Islet of Langerhans (tissue), 1 donor: ENCODE measurements around the gene WDFY2.

Experiments
- FAIRE-seq: peaks from one replicate; lab custom pipeline; 2011; peaks lifted over from hg19 to GRCh38; lab: Jason Lieb, UNC

The WDFY2 gene

GRCh38 chr13:51801631-51802099 is 217.4 kb downstream of the WDFY2 start:
- FAIRE-seq = no peak

GRCh38 chr13:51802631-51803418 is 218.6 kb downstream of the WDFY2 start:
- no peak for FAIRE-seq

DNA sequence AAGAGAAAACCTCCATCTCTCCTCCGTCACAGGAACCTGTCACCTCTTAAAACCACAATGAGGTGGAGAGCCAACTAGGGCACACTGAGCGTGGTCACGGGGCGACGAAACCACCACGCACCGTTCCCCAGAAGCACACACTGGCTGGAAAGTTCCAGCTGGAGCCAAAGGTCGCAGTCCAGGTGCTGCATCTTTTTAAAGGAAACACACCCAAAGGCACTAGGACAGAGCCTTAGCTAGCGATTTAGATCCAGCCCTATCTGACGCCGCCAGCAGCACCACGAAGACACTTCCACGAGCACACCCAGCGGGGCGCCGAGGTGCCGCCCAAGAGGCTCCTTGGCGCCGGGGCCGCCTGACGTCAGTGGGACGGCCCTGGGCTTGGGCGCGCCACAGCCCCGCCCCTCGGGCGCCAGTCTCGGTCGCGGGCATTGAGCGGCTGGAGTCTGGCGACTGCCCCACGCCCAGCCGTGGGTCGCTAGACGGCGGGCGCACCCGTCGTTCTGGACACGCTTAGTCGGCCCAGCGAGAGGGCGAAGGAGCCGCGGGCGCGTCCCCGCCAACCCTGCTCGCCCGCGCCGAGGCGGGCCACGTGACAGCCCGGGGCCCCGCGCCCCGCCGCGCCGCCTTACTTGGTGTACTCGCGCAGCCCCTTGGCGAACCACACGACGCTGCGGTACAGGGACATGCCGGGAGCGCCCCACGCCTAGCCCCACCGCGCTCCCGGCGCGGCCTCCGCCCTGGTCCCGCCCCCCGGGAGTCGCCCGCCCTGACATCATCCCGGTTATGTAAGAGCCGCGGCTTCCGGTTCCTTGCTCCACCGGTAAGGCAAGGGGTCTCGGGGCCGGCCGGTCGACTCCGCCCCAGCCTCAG is 219.4 kb downstream of the WDFY2 start, which contains the start of gene DHRS12:
Gene DHRS12 (minus strand): TSS at position 742 of the 873 bp plus-strand sequence. CDS start 4,504 bp downstream, outside the sequence.
- no peak for FAIRE-seq

DNA sequence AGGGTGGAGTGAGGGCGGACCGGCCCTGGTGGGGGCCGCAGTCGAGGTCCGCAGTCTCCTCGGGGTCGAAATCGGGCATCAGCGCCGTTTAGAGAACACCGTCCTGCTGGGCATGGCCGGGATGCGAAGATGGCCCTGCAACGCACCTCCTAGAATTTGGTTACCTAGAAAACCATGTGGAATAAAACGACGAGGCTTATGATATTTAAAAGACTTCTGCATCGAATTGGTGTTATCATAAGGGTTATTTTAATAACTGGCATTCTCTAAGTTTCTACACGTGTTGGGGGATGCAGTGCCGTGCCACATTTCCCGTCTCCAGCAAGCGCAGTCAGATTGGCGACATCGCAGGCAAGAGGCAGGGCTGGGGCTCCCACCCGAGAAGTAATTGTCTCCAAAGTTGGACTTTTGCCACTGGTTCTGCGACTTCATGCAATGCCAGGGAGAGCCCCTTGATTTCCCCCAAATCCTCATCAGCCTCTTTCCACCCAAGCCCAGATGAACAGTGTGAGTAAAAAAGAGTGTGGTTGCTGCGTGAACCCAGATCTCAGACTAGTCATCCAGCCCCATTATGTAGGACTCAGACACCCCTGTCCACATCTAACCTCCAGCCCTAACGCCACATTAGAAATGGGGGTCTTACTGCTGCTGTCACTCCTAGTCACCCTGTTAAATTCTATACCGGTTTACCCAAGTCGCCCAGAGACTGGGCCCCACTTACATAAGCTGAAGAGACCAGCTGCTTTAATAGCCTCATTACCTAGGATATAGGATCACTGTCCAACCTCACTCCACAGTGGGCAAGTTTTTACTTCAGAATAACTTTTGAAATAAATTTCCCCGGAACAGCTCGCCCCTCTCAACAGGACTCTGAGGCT is 220.3 kb downstream of the WDFY2 start:
- FAIRE-seq = no peak

DNA sequence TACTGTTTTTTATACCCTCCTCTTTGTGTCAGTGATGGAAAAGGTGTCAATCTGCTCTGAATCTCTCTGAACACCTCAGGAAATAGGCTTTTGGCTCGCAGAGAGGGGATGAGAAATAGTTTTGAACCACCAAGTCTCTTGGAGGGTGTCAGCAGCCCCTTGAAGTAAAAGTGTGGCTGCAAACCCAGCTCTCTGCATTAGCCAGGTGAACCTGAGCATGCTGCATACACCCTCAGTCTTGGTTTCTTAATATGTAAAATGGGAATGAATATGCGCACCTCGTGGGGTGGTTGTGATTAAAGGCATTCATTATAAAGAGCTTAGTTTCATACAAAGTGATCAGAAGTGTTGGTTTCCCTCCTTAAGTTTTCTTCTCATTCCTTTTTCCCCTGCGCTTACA is 221.1 kb downstream of the WDFY2 start:
- FAIRE-seq = no peak

- FAIRE-seq = no peak
These were observed 221.7 kb downstream of the WDFY2 start for GRCh38 chr13:51805925-51806324.

- FAIRE-seq = peak; percentile 13
These were observed 222.3 kb downstream of the WDFY2 start for GRCh38 chr13:51806566-51806965.

- no peak for FAIRE-seq
These were observed 222.8 kb downstream of the WDFY2 start for GRCh38 chr13:51807041-51807440.

DNA sequence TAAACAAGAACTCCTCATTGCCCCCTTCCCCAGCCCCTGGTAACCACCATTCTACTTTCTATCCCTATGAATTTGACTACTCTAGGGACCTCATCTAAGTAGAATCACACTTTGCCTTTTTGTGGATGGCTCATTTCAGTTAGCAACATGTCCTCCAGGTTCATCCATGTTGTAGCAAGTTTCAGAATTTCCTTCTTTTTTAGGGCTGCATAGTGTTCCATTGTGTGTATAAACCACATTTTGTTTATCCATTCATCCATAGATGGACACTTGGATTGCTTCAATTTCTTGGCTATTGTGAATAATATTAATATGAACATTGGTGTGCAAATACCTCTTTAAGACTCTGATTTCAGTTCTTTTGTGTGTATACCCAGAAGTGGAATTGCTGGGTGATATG is 224.5 kb downstream of the WDFY2 start:
- FAIRE-seq = no peak

DNA sequence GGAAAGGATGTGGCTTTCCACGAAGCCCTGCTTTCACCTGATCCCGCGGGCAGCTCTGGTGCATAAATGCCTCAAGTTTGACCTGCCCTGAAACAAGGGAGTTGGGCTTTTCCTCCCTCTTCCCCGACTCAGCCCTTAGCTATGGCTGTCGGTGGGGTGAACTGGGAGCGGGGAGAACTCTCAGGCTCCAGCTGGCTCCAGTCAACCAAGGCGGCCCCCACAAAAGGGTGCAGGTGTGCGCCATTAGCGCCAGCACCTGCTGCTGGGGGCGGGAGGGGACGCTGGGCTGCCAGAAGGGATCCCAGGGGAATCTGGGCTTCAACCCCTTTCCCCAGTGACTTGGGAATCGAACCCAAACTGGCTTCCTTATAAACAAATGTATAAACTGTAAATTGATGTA is 226.8 kb downstream of the WDFY2 start:
- FAIRE-seq = no peak

DNA sequence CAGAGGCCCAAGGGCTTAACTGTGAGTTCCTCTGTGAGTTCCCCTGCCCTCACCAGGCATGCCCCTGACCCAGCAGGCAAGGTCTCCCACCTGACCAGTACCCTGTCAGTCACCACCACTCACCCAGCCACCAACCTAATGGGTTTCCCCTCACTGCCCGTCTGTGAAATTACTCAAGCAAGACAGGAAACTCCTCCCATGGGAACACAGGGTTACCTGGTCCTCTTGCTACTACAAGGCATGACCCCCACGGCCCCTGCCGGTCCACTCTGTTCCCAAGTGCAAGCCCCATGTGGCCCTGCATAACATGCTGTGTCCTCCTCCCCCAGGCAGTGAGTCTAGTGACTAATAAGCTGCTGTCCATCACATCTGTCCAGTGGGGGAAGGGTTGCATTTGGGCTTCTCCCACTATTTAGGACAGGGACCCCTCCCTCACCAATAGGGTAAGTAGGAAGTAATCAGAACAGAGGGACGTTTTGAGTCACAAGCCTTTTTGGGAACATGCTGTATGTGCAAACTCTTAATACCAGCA is 227.7 kb downstream of the WDFY2 start:
- no peak for FAIRE-seq

GRCh38 chr13:51814071-51814470 is 229.8 kb downstream of the WDFY2 start:
- FAIRE-seq = no peak

- no peak for FAIRE-seq
These were observed 230.8 kb downstream of the WDFY2 start for GRCh38 chr13:51814825-51815650.

GRCh38 chr13:51815848-51816247 is 231.6 kb downstream of the WDFY2 start:
- FAIRE-seq = no peak

DNA sequence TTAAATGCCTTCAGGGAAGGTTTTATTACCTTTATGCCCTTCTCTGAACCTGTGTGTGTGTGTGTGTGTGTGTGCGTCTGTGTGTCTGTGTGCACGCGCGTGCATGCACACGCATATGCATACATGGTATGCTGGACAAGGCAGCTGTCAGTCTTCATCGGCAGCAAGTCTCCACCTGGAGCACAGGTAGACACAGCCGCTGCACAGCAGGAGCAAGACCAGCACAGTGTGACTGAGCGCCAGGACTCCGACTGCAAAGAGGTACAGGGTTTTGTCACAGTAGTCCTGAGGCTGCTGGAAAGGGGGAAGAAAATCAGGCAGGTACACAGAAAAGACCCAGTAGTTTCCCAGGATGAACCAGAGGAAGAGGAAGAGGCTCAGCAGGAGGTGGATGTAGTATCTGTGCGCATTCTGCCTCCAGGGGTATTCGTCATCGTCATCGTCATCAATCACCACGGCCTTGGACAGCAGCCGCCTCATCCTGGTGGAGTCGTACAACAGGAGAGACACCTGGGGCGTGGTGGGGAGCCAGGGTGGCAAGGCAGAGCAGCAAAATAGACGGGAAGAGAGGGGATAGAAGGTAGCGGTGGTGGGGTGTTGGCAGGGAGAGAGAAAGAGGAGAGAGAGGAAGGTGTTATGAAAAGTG is 232.5 kb downstream of the WDFY2 start:
- no peak for FAIRE-seq
